Measurements from ENCODE around the gene CYB5R4.

CYB5R4 gene, protein sequence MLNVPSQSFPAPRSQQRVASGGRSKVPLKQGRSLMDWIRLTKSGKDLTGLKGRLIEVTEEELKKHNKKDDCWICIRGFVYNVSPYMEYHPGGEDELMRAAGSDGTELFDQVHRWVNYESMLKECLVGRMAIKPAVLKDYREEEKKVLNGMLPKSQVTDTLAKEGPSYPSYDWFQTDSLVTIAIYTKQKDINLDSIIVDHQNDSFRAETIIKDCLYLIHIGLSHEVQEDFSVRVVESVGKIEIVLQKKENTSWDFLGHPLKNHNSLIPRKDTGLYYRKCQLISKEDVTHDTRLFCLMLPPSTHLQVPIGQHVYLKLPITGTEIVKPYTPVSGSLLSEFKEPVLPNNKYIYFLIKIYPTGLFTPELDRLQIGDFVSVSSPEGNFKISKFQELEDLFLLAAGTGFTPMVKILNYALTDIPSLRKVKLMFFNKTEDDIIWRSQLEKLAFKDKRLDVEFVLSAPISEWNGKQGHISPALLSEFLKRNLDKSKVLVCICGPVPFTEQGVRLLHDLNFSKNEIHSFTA

DNA sequence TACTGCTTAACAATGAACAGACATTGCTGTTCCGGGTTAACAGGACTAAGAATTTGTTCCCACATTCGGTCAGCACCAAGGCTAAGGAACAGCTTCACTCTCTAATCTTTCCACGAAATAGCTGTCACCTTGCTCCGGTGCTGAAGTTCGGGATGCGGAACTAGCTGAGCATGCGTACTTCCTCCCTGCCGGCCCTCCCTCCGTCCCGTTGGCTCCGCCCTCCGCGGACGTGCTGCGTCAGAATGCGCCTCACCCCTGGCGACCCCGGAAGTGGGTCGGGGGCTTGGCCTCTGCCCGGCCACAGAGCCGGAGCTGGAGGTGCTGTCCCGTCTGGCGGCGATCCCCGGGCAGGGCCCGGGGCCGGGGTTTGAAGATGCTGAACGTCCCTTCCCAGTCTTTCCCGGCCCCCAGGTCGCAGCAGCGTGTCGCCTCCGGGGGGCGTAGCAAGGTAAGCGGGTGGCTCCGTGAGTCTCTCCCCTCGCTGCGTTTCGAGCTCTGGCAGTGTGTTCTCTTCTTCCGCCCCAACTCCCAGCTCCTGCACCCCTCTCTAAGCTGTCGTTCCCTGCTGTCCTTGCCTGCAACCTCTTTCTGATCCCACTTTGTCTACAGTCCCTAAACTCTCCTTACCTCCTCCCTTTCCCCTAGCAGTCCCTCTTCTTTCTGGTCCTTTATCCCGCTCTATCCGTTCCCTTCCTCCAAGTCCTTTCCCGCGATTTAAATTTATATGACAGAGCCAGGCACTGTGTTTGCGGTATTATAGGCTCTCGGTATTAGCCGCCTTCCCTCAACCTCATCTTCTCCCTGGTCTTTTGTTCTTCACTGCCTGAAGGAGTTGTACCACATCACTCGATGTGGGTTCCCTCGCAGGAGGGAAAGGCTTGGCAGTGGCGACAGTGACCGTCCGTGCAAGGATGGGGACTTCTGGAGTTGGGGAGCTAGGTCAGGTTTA lies at the start of gene CYB5R4:
Gene CYB5R4 (plus strand): TSS at position 280 of the 949 bp plus-strand sequence. CDS start 94 bp downstream, at position 374.
- FAIRE-seq, result no peak

DNA sequence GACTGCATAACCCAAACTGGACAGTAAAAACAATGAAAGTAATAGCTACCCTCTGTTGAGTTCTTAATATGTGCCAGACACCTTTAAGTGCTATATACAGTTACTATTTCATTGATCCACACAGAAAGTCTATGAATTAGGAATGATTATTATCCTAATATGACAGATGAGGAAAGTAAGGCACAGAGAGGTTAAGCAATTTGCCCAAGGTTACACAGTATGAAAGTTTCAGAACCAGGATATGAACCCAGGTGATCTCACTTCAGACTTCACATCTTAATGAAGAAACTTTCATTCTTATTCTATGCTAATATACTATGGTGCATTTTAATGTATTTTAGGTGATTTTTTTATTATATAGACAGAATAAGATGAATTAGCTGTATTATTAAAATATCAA lies 46.9 kb upstream of the CYB5R4 start:
- no peak for FAIRE-seq

DNA sequence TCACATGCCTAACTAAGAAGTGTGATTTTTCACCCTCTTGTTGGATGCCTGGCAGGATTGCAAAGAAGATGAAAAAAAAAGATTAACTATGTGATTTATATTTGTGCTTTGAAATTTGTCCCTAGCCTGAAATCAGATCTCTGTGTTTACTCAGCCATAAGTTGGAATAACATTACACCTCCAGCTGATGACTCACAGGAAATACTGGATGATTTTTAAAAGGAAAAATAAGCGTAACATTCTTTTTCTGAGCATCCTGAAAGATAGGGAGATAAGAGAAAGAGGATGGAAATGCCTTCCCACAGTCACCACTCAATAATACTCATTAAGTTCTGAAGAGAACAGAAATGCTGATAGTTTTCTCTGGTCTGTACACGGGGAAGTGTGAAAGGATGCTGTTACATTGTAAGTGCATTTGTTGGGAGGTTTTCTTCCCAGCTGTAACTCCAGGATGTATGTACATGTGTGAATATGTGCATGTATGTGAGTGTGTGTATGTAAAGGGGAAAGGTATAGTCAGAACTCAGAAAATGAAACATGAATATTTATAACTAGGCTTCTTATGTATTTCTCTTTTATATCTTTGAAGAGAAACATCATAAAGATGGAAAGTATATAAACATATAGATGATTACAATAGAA lies 43.7 kb upstream of the CYB5R4 start:
- no peak for FAIRE-seq

DNA sequence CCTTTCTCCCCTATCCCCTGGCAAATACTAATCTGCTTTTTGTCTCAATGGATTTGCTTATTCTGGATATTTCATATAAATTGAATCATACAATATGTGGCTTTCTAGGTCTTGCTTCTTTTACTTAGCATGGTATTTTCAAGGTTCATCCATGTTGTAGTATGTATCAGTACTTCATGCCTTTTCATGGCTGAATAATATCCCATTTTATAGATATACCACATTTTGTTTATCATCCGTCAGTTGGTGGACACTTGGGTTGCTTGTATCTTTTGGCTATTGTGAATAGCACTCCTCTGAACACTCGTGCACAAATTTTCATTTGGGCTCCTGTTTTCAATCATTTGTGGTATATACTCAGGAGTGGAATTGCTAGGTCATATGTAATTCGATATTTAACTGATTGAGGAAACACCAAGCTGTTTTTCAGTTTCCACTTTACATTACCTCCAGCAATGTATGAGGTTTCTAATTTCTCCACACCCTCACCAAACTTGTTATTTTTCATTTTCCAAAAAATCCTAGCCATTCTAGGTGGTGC lies 36.8 kb upstream of the CYB5R4 start:
- no peak for FAIRE-seq

DNA sequence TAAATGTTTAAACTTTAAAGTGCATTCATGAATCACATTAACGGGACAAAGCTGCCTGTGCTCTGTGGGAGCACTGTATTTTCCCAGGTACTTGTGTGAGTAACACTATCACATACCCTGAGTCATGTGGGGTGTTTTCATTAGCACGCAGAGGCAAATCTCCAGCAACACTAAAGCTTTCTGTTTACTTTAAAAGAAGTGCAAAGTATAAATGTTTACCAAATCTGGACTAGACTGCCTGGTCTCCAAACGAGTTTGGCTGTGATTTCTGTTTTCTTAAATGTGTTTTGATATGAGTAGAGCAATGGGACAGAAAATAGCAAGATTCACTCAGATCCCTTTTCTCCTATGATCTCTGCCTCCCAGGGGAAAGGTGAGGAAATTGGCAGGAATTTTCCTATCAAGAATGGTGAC lies 35.1 kb upstream of the CYB5R4 start:
- no peak for FAIRE-seq

DNA sequence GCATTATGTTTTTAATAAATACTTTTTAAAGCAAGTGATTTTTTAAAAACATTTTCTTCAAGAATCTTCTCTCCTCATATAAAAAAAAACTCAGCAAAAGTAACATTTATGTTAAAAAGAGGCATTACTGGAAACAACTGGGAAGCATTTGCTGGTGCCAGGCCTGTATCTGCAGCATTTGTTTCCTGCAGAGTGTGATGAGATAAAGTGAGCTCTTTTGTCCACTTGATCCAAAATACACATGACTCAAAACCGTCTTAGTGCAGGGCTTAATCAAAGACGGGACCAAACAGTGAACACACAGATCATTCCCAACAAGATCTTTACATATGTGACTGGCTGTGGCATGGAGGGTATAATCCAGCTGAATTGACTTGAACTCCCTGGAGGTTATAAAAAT lies 34.7 kb upstream of the CYB5R4 start:
- FAIRE-seq, result no peak

DNA sequence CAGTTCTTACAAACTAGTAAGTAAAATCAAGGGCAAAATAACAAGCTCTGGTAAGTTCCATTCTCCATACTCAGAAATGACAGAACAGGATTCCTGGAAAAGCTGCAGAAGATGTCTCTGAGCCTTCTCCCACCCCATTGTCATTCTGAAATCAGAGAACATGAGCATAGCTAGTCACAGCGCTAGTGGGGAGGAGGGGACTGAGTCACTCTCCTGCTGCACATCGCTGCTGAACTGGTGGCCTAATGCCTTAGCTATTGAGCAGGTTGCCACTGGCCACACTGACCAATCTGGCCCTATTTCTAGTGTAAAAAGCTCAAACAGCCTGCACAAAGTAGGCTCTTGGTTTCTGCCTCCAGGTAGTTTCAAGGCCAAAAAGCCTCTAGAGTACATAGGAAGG lies 32.4 kb upstream of the CYB5R4 start:
- no peak for FAIRE-seq

DNA sequence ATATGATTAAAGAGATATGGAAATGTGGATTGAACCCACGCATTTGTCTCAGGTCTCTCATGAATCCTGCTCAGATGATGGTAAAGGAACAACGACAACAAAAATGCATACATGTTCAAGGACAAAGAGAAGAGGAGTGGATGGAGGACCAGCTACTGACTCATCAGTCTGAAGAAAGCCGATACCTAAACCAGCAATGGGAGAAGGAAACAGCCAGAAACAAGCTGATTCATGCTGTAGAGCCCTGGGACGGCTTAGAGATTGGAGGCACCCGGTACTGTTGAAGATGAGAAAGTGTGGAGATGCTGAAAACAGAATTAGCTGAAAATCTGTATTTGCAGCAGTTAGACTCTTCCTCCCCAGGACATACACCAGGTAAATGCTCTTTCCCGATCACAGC lies 20.8 kb upstream of the CYB5R4 start:
- FAIRE-seq, result no peak

DNA sequence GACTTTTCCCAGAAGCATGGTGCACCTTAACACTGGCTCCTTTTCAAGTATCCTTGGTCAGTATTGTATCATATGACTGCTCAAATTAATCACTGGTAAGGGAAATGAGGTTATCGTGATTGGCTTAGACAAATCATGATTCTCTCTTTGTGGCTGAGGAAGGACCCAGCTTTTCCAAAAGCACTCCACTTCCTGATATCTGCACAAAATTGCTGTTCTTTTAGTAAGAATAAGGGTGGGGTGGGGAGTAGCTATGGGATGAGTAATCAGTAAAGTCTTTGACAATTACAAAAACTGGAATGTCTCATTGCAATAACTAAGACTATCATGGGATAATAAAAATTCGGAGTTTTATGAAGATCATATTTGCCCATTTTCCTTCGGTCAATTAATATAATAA lies 15.3 kb upstream of the CYB5R4 start:
- FAIRE-seq, result no peak

DNA sequence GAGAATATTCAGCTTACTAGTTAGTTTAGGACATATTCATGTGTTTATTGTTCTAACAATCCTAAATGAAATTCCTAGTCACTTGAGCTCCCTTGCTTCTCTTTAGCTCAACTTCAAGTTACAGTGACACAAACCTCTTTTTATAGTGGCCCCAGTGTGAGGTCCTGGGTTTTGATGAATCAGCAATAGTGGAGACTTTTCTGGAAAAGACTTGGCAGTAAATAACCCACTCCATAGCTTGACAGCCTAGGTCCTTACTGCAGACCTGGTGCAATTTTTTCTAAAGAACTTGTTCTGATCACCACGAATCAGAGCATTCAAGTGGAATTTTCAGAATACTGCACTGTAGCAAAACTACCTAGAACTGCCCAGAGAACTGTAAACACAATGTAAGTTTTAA lies 13.2 kb upstream of the CYB5R4 start:
- FAIRE-seq, result no peak

DNA sequence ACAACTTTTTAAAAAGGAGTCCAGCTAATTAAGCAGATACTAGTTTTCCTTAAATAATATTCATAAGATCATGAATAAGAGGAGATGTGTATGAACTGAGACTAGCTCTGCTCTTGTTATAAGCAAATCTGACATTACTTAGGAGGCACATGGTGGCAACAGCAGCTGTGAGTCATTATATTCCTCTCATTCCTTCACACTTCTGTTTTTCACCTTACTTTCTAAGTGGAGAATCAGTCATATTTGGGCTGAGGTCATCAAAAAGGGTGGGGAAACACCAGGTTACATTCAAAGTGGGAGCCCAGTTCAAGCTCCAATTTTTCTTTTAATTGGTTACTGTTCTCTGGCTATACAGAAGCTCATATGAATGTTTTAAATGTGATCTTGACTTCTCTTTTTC lies 12.3 kb upstream of the CYB5R4 start:
- FAIRE-seq, result no peak

DNA sequence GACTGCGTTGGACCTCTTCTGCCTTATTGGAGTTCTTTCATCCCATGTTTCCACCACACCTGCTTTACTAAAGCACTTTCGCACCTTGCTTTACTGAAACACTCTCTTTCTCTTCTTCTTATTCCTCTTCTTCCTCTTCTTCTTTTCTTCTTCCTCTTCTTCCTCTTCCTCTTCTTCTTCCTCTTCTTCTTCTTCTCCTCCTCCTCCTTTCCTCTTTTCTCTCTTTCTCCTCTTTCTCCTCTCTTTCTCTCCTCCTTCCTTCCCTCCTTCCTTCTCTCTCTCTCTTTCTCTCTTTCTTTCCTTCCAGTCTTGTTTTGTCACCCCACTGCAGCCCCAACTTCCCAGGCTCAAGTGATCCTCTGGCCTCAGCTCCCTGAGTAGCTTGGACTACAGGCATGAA lies 10.4 kb upstream of the CYB5R4 start:
- FAIRE-seq, result no peak

DNA sequence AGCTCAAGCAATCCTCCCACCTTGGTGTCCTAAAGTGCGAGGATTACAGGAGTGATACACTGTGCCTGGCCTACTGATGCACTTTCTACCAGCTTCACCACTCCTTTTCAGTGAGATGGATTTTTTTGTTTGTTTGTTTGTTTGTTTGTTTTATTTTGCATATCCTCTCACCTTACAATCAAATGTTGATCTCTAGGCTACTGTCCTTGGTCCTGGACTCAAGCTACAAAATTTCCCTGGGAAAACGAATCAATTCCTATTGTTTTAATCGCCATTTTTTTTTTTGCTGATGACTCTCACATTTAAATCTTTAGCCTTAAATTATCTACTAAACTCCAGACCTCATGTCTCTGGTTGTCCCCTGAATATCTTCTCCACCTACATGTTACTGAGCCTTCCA lies 9.9 kb upstream of the CYB5R4 start:
- no peak for FAIRE-seq

DNA sequence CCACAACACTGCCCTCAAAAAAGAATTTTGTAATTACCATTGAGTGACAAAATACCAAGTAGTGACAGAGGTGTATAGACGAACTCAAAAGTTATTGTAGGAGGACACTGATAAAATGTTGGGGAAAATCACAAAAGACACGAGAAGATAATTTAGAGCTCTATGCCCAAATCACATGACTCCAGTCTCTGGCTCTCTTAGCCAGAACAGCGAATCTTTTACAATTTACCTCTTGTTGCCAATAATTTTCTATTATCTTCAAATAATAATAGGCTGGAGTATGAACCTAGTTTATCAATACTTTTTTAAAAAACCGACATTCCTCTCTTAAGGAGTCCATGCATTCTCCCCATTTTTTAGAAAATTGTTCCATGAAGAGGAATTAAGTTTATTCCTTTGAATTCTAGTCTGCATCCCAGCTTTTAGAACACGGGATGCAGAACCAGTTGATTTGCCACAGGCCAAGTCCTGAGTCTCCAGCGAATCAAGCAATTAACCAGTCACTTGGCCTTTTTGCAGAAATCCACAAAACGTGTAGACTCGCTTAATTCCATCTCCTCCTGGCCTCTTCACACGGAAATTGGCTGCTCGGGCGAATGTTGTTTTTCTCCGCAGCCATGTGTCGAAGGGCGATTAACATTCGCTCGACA lies 6.8 kb upstream of the CYB5R4 start:
- FAIRE-seq, result no peak

DNA sequence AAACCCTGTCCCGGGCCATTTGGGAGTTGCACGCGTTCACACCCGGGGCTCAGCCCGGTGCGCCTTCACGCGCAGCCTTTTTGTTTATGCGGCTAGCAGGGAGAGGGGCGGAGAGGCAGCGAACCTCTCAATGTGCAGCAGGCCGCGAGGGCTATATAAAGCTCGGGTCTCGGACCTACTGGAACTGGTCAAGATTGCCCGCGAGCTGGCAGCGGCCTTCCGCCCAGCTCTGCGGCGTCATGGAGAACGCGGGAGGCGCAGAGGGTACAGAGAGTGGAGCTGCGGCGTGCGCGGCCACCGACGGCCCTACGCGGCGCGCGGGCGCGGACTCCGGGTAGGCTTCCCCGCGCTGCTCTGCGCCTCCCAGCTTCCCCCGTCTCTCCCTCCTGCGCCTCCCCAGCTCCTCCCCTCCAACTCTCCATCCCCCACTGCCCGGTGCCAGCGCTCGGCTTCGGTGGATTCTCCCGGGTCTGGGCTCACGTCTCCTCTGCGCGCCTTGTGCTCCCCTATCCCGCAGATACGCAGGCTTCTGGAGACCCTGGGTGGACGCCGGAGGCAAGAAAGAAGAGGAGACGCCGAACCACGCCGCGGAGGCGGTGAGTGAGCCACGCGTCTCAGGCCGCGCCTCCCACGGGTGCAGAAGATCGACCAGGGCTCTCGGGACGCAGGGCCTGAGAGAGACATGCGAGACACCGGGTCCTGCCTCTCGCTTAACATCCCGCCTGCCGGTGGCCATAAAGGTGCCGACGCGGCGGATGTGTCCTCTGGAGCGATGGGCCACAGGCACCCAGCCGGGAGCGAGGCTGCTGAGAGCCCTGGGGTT lies 6.1 kb upstream of the CYB5R4 start, which contains the start of gene RIPPLY2:
Gene RIPPLY2 (plus strand): TSS at position 183 of the 823 bp plus-strand sequence. CDS start 57 bp downstream, at position 240.
- FAIRE-seq, result no peak

DNA sequence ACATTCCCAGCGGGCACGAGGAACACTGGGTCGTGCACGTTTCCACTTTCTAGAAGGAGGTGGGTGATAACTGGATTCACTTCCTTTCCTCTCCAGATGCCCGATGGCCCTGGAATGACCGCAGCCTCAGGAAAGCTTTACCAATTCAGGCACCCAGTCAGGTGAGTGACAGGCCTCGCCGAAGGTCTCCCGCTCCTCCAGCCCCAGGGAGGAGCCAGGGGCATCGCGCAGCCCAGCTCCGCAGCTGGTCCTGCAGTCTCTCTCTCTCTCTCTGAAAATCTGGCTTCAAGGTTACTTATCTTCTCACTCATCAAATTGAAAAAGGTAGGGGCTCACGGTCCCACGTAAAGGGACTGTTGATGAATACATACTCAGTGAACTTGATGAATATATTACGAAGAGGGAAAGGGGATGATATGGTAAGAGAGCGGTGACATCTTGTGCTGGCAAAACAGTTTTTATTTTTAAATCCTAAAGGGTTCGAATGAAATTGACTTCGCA lies 5.4 kb upstream of the CYB5R4 start:
- no peak for FAIRE-seq

DNA sequence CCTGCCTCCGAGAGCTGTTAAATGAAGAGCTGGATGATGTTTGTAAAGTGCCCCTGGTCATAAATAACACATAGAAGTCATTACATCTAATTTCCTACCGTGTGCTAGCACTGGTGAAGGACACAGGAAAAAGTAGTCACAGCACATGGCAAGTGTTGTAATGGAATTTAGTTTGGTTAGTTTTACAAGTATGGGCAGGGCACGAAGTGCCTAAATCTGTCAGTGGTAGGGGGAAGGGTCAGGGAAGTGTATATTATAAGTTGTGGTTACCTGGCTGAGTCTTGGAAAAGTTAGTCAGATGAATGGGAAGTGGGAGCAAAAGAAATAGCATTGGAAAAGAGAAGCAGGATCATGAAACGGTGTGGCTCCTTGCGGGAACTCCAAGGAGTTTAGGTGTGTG lies 4.7 kb upstream of the CYB5R4 start:
- FAIRE-seq, result no peak

DNA sequence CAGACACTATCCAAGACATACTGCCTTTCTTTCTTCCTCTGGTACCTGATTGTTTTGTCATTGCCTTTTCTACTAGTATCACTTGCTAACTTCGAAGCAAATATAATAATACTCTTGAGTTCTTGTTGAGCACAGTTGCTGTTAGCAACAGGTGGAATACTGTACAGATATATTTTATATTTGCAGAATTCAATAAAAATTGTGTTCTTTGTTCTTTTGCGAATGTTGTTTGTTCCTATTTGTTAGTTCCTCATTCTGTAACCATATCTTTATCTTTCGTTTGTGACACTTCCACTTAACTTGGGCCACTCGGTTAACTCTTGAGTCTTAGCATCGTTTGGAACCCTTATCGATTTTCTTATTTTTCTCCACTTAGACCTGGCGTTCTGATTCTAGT lies 868 bp downstream of the CYB5R4 start:
- FAIRE-seq, result no peak

DNA sequence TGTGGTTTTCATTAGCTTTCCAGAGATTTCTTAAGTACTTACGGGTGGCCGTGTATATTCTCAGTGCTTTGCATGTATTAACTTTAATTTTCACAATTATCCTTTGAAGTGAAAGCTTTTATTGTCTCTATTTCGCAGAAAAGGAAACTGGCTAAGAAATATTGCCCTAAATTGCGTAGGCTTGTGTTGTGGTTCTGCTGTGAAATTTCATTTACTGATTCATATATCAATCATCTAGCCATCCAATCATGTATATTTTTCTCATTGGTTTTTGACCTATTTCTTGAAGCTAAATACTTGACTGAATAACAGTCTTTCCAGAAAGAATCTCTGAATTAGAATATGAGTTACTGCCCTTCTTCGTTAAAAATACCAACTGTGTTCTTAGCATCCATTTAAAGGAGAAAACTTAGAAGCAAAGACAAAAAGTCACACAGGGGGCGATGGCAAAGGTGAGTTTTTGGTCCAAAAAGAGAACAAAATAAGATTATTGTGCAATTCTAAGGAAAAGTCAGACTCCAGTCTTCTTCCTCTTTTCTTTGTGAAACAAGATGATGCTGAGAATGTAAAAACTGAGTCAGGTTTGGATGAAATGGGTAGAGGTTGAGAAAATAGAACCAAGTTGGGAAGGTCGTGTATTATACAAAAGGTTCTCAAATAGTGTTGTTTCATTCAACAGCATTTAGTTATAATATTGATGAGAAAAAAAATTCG lies 1.4 kb downstream of the CYB5R4 start:
- FAIRE-seq, result no peak

DNA sequence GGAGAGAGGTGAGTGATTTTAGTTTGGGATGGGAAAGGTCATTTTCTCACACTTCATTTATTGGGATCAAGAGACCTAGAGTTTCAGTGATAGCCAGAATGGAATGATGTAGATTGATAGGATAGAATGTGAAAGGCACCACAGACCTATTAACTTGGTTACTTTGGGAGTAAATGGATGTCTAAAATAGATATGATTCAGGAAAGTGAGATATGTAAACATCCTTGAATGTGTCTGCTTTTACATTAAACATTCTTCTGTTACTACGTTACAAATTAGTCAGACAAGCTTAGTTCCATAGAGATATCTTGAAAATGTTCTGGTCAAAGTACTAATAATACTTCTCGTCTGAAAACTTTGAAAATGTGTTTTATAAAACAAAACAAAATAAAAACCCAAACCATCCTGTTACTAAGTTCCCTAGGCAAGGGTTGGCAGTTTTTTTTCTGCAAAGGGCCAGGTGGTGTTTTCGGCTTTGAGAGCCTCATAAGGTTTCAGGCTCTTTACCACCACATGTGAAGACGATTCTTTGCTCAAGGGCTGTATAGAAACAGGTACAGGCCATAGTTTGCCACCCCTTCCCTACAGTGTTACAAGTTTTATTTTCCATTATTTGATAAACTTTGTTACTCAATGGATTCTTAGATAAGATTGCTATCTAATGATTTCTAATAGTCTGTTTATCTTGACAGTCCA lies 3.4 kb downstream of the CYB5R4 start:
- no peak for FAIRE-seq
